H1 (cell line): ENCODE measurements around the gene KCNIP2. TPM values are rescaled to one million over a fixed set of nuclear protein-coding genes. Genes with fewer than 3 reads are reported as not detected.

ENCODE experiments used
- CTCF ChIA-PET: fragments of 300-600 bp; sonication (Branson Sonifier 250); formaldehyde crosslinking; loops from one replicate; lab custom pipeline; 2021; ENCODE audit not compliant: partially characterized antibody; lab: Charles Lee
- POLR2A ChIA-PET: fragments of 300-600 bp; sonication (Branson Sonifier 250); formaldehyde crosslinking; loops from one replicate; lab custom pipeline; 2021; ENCODE audit warnings: inconsistent platforms; ENCODE audit not compliant: partially characterized antibody; lab: Charles Lee
- DNase-seq, 2 experiments: peaks; one replicate each; pipeline versions ENCODE4 v3.0.0 to v3.0.0-alpha.2; 2010 to 2022; ENCODE audit warnings: low spot score in 2 of 2, low read depth in 1 of 2, mixed read lengths in 1 of 2
- FAIRE-seq: peaks from 2 replicates; lab custom pipeline; 2011; peaks lifted over from hg19 to GRCh38; lab: Jason Lieb, UNC
- H2AFZ ChIP-seq: 2 replicates; pipeline ENCODE4 v1.8.1; 2012; ENCODE audit warnings: low read length, inconsistent platforms
- H2AK5ac ChIP-seq: 2 replicates; pipeline ENCODE4 v1.6.1; 2013; ENCODE audit warnings: low read depth, low read length
- H2BK120ac ChIP-seq: replicated peaks from 2 replicates; pipeline ENCODE3; 2013; ENCODE audit warnings: low read depth, low read length, inconsistent platforms
- H2BK12ac ChIP-seq: 2 replicates; pipeline ENCODE4 v1.6.1; 2013; ENCODE audit warnings: low read depth, low read length
- H2BK15ac ChIP-seq: 2 replicates; pipeline ENCODE4 v1.6.1; 2013; ENCODE audit warnings: low read length
- H2BK20ac ChIP-seq: 2 replicates; pipeline ENCODE4 v1.6.1; 2013; ENCODE audit warnings: low read length
- H2BK5ac ChIP-seq: 2 replicates; pipeline ENCODE4 v1.6.1; 2013; ENCODE audit warnings: low read depth, low read length
- H3K14ac ChIP-seq: 2 replicates; pipeline ENCODE4 v1.6.1; 2013; ENCODE audit warnings: inconsistent platforms; ENCODE audit not compliant: insufficient read length
- H3K18ac ChIP-seq: 2 replicates; pipeline ENCODE4 v1.6.1; 2013; ENCODE audit warnings: low read length; ENCODE audit errors: extremely low read depth
- H3K23ac ChIP-seq: 2 replicates; pipeline ENCODE4 v1.6.1; 2013; ENCODE audit warnings: inconsistent platforms; ENCODE audit not compliant: insufficient read length
- H3K23me2 ChIP-seq: 2 replicates; pipeline ENCODE4 v1.6.1; 2013; ENCODE audit warnings: low read depth, low read length
- H3K27ac ChIP-seq: 2 replicates; pipeline ENCODE4 v1.6.1; 2011; ENCODE audit warnings: low read depth, low read length, inconsistent platforms
- H3K27me3 ChIP-seq, 4 experiments: replicated peaks in 1 of 4; 1 replicate in 1 of 4; 2 replicates in 3 of 4; pipeline versions ENCODE4 v1.6.1 to v1.8.1; 2011 to 2013; ENCODE audit warnings: low read length in 3 of 4, mild to moderate bottlenecking in 3 of 4, inconsistent platforms in 2 of 4, mixed read lengths in 2 of 4, moderate library complexity in 1 of 4; ENCODE audit not compliant: control insufficient read depth in 3 of 4, insufficient read depth in 3 of 4; ENCODE audit errors: extremely low read depth in 1 of 4
- H3K36me3 ChIP-seq, 4 experiments: 2 replicates each; pipeline versions ENCODE4 v1.6.1 to v1.8.1; 2011 to 2013; ENCODE audit warnings: mild to moderate bottlenecking in 4 of 4, low read length in 3 of 4, moderate library complexity in 2 of 4, control low read depth in 1 of 4, inconsistent platforms in 1 of 4; ENCODE audit not compliant: insufficient read depth in 4 of 4, control insufficient read depth in 2 of 4
- H3K4ac ChIP-seq: replicated peaks from 2 replicates; pipeline ENCODE3; 2013; ENCODE audit warnings: low read length, low read depth, mixed read lengths, inconsistent platforms; ENCODE audit not compliant: insufficient read length
- H3K4me1 ChIP-seq, 4 experiments: replicated peaks in 1 of 4; 1 replicate in 1 of 4; 2 replicates in 3 of 4; pipeline versions ENCODE4 v1.6.1 to v1.8.1; 2011 to 2013; ENCODE audit warnings: low read length in 3 of 4, inconsistent platforms in 2 of 4, mixed read lengths in 1 of 4; ENCODE audit not compliant: insufficient read depth in 4 of 4, control insufficient read depth in 3 of 4
- H3K4me2 ChIP-seq, 2 experiments: 2 replicates each; pipeline versions ENCODE4 v1.6.1 to v1.8.1; 2011 to 2013; ENCODE audit warnings: low read depth in 2 of 2, low read length in 2 of 2, control low read depth in 1 of 2, inconsistent platforms in 1 of 2, mild to moderate bottlenecking in 1 of 2; ENCODE audit not compliant: insufficient read depth in 1 of 2
- H3K4me3 ChIP-seq, 4 experiments: fragments of 200-600, 300-600 bp in 1 of 4; sonication (generic), shearing (Covaris generic), sonication (Bioruptor Twin) in 1 of 4; 2 replicates each; pipeline versions ENCODE4 v1.5.1 to v1.8.1; 2011 to 2016; ENCODE audit warnings: low read length in 4 of 4, low read depth in 3 of 4, control low read depth in 2 of 4, inconsistent platforms in 2 of 4, mild to moderate bottlenecking in 2 of 4, mixed read lengths in 1 of 4, moderate library complexity in 1 of 4; ENCODE audit not compliant: insufficient read depth in 2 of 4; ENCODE audit errors: extremely low read depth in 1 of 4
- H3K56ac ChIP-seq: replicated peaks from 2 replicates; pipeline ENCODE3; 2013; ENCODE audit warnings: low read depth, mild to moderate bottlenecking, mixed read lengths, low read length, inconsistent platforms; ENCODE audit not compliant: insufficient read length
- H3K79me1 ChIP-seq: 2 replicates; pipeline ENCODE4 v1.6.1; 2013; ENCODE audit warnings: low read depth, low read length, control low read depth
- H3K79me2 ChIP-seq, 2 experiments: 2 replicates each; pipeline versions ENCODE4 v1.6.1 to v1.8.1; 2012 to 2013; ENCODE audit warnings: low read length in 2 of 2, mild to moderate bottlenecking in 2 of 2, inconsistent platforms in 1 of 2; ENCODE audit not compliant: insufficient read depth in 2 of 2, control insufficient read depth in 1 of 2
- H3K9ac ChIP-seq, 4 experiments: replicated peaks in 1 of 4; 1 replicate in 1 of 4; 2 replicates in 3 of 4; pipeline versions ENCODE4 v1.6.1 to v1.8.1; 2011 to 2013; ENCODE audit warnings: low read depth in 3 of 4, low read length in 3 of 4, control low read depth in 2 of 4, mild to moderate bottlenecking in 2 of 4, moderate library complexity in 2 of 4, inconsistent platforms in 1 of 4; ENCODE audit errors: extremely low read depth in 1 of 4
- H3K9me3 ChIP-seq, 2 experiments: 2 replicates each; pipeline versions ENCODE4 v1.6.1 to v1.8.1; 2012 to 2013; ENCODE audit warnings: mild to moderate bottlenecking in 2 of 2, moderate library complexity in 2 of 2, control low read depth in 1 of 2, inconsistent platforms in 1 of 2, low read depth in 1 of 2, low read length in 1 of 2, mixed read lengths in 1 of 2; ENCODE audit not compliant: insufficient read depth in 2 of 2
- H4K20me1 ChIP-seq, 2 experiments: replicated peaks in 1 of 2; 2 replicates each; pipeline versions ENCODE3 to v1.8.1; 2011 to 2013; ENCODE audit warnings: inconsistent platforms in 2 of 2, low read length in 2 of 2, mild to moderate bottlenecking in 1 of 2; ENCODE audit not compliant: insufficient read depth in 2 of 2, control insufficient read depth in 1 of 2
- H4K5ac ChIP-seq: 2 replicates; pipeline ENCODE4 v1.6.1; 2013; ENCODE audit warnings: low read length, low read depth, mixed read lengths, inconsistent platforms; ENCODE audit not compliant: insufficient read length
- H4K8ac ChIP-seq: 2 replicates; pipeline ENCODE4 v1.8.0; 2013; ENCODE audit warnings: mild to moderate bottlenecking, moderate library complexity, low read length, inconsistent platforms; ENCODE audit not compliant: insufficient read depth; ENCODE audit errors: extremely low read depth
- H4K91ac ChIP-seq: replicated peaks from 2 replicates; pipeline ENCODE3; 2013; ENCODE audit warnings: low read length, mixed read lengths, inconsistent platforms; ENCODE audit not compliant: insufficient read length
- ATF3 ChIP-seq: IDR thresholded peaks from 2 replicates; pipeline ENCODE4 v1.6.1; 2011; ENCODE audit warnings: low read depth, mild to moderate bottlenecking, low read length; ENCODE audit not compliant: insufficient read depth
- CTBP2 ChIP-seq: IDR thresholded peaks from 2 replicates; pipeline ENCODE4 v1.7.0; 2011; ENCODE audit warnings: borderline replicate concordance, mild to moderate bottlenecking, moderate library complexity, mixed read lengths, low read length; ENCODE audit not compliant: insufficient read depth, insufficient read length
- HDAC6 ChIP-seq: IDR thresholded peaks from one replicate; pipeline ENCODE4 v1.7.1; 2012; ENCODE audit warnings: low read depth, mild to moderate bottlenecking, inconsistent platforms, low read length, moderate library complexity
- KDM4A ChIP-seq: IDR thresholded peaks from one replicate; pipeline ENCODE4 v1.7.1; 2012; ENCODE audit warnings: low read depth, mild to moderate bottlenecking, moderate library complexity, low read length, inconsistent platforms; ENCODE audit not compliant: severe bottlenecking
- KDM5A ChIP-seq: fragments of 200-600 bp; IDR thresholded peaks from 2 replicates; pipeline ENCODE4 v1.7.1; 2012; ENCODE audit warnings: mild to moderate bottlenecking, low read length, inconsistent platforms, mixed read lengths
- NANOG ChIP-seq: IDR thresholded peaks from 2 replicates; pipeline ENCODE4 v1.6.1; 2011; ENCODE audit warnings: low read length, low read depth, mild to moderate bottlenecking, inconsistent platforms; ENCODE audit not compliant: insufficient read depth, poor library complexity, severe bottlenecking
- SIRT6 ChIP-seq: IDR thresholded peaks from one replicate; pipeline ENCODE4 v1.7.1; 2012; ENCODE audit warnings: low read length, inconsistent platforms
- SRF ChIP-seq: IDR thresholded peaks from 2 replicates; pipeline ENCODE4 v1.6.1; 2011; ENCODE audit warnings: mild to moderate bottlenecking, low read depth, low read length, moderate library complexity
- TAF1 ChIP-seq: IDR thresholded peaks from 2 replicates; pipeline ENCODE4 v1.6.1; 2011; ENCODE audit warnings: mild to moderate bottlenecking, low read depth, low read length
- WGBS, 2 experiments: shearing (Covaris generic) in 1 of 2; methylation state at CpG; one replicate each; pipeline versions ENCODE4 v1.1.6 to v1.1.7; 2013 to 2015; ENCODE audit warnings: low lambda C conversion rate in 2 of 2, mixed read lengths in 2 of 2, inconsistent platforms in 1 of 2, low coverage in 1 of 2, missing lambda C conversion rate in 1 of 2; ENCODE audit not compliant: insufficient replicate concordance in 2 of 2, insufficient coverage in 1 of 2, insufficient read length in 1 of 2; ENCODE audit errors: extremely low coverage in 1 of 2, missing lambda C conversion rate in 1 of 2; 5-methylcytosine and 5-hydroxymethylcytosine counted together
- polyA plus RNA-seq, 7 experiments: library from polyadenylated mRNA; depleted of rRNA in 3 of 7; stranded (reverse) in 5 of 7; unstranded in 2 of 7; fragments of >200 nt in 5 of 7; fragments of 200-250 nt in 2 of 7; gene quantifications; 1 replicate in 5 of 7; 2 replicates in 1 of 7; 4 replicates in 1 of 7; pipeline versions ENCODE4 v1.2.1 to v1.2.3, GENCODE V29; 2011 to 2013; ENCODE audit warnings: missing spikeins in 2 of 7, mixed read lengths in 2 of 7
- total RNA-seq: library from RNA; stranded (reverse); fragmentation: NEBNext Ultra II Directional; extraction: Animal tissue kit (Norgen Biotek cat#: 25700); gene quantifications from 2 replicates; pipeline ENCODE4 v1.2.1, GENCODE V29; 2021

The KCNIP2 gene
- total and polyA plus RNA-seq, 2 of the 8 experiments (the other 6 are each of a cell fraction or from before 2014, with no cell fraction given), result 2.7 to 6.0 TPM

- Histone ChIP-seq H2BK12ac (0 out of 2 replicates have a peak within 1 kb of the TSS, but pooled peaks have one; percentile 30), H4K91ac (no peak within 1 kb of the TSS), H2BK20ac (no peak within 1 kb of the TSS), H3K4ac (no peak within 1 kb of the TSS), H2AFZ (peak within 1 kb of the TSS; percentile 37), H4K5ac (peak within 1 kb of the TSS; percentile 38), H4K20me1 (peaks cover 18% of the 10 kb centered on the region in 2 experiments), H3K4me3 (peak within 1 kb of the TSS; percentile 84 to 91 (median 88)), H4K8ac (peak within 1 kb of the TSS; percentile 51; the same call in 1 of the 2 replicates), H3K27ac (peak within 1 kb of the TSS; percentile 50; the same call in 1 of the 2 replicates), H3K36me3 (peaks cover 9 to 22% (median 17%) of the 10 kb centered on the region in 4 experiments; a peak in 7 of 8 replicates), H2BK15ac (no peak within 1 kb of the TSS), H2BK5ac (peak within 1 kb of the TSS; percentile 57), H3K79me2 (peaks cover 0 to 8% of the 10 kb centered on the region in 2 experiments; a peak in 1 of 4 replicates), H3K18ac (0 out of 2 replicates have a peak within 1 kb of the TSS, but pooled peaks have one; percentile 11), H3K27me3 (peaks cover 5 to 18% (median 13%) of the 10 kb centered on the region in 4 experiments), H3K4me1 (peaks cover 4 to 33% (median 20%) of the 10 kb centered on the region in 4 experiments), H3K9ac (peak within 1 kb of the TSS; percentile 69 to 83 (median 76)), H3K4me2 (peak within 1 kb of the TSS; percentile 78 to 95), H3K14ac (no peak within 1 kb of the TSS), H3K9me3 (no peaks in the 10 kb centered on the region), H3K23ac (no peak within 1 kb of the TSS), H3K23me2 (peaks cover 30% of the 10 kb centered on the region), H3K56ac (peak within 1 kb of the TSS; percentile 22), H3K79me1 (peaks cover 7% of the 10 kb centered on the region), H2BK120ac (no peak within 1 kb of the TSS), H2AK5ac (no peak within 1 kb of the TSS; the same call in 1 of the 2 replicates)
- peak in 1 of 2 experiments; percentile 91 for DNase-seq
- 3% methylated on average over 56 of the region's 57 CpGs; no CpG with 5 or more reads in 1 of the 2 experiments for WGBS, 2 experiments
- ChIA-PET POLR2A (interaction anchor here (0.7 to 9.1 kb wide), 13 partner anchors 9 to 198 kb away, joined by 3 to 66 read pairs (median 5); partner anchors contain the start of gene OGA), CTCF (interaction anchor here (0.6 to 9.8 kb wide), 18 partner anchors 12 to 791 kb away, joined by 3 to 246 read pairs (median 4); partner anchors contain the start of genes DPCD and POLL)
- peak; percentile 7 for FAIRE-seq
- peak; percentile 83 for TF ChIP-seq TAF1
- peak; percentile 59; the same call in 1 of the 2 replicates for TF ChIP-seq SRF
- TF ChIP-seq CTBP2, result no peak
- no peak for TF ChIP-seq SIRT6
- TF ChIP-seq NANOG, result no peak
- peak; percentile 98 for TF ChIP-seq KDM5A
- peak; percentile 72; the same call in 1 of the 2 replicates for TF ChIP-seq ATF3
- TF ChIP-seq KDM4A, result peak; percentile 80
- no peak for TF ChIP-seq HDAC6
Observed at GRCh38 chr10:101782811-101783735, 60.5 kb downstream of the KCNIP2 start, which contains the start of gene NPM3. Gene NPM3 (minus strand): TSS chr10:101783446. CDS start chr10:101783390, 56 bp downstream.
